HEK293 (cell line): ENCODE results near the gene GSC2.
A peak's percentile ranks its signal among the peaks of the same experiment; 100 is the strongest.

Source experiments
- CTCF ChIA-PET: fragments of 350-600 bp; formaldehyde crosslinking; extraction: SDS; loops from one replicate; lab custom pipeline; 2021; ENCODE audit warnings: antibody characterized with exemption; lab: Yijun Ruan, JAX
- POLR2A ChIA-PET: fragments of 300-600 bp; formaldehyde crosslinking; extraction: SDS; loops from one replicate; lab custom pipeline; 2020; ENCODE audit warnings: antibody characterized with exemption, inconsistent platforms; lab: Yijun Ruan, JAX
- H3K27ac ChIP-seq: fragments of 200-500 bp; sonication (Bioruptor generic); 2 replicates; pipeline ENCODE4 v1.5.1; 2014; ENCODE audit warnings: low read depth, low read length, control low read depth, inconsistent platforms; ENCODE audit errors: extremely low read depth
- H3K36me3 ChIP-seq, 2 experiments: fragments of 200-500 bp in 1 of 2; sonication (Bioruptor generic) in 1 of 2; 1 replicate in 1 of 2; 2 replicates in 1 of 2; pipeline ENCODE4 v1.5.1; 2014 to 2017; ENCODE audit warnings: inconsistent platforms in 2 of 2, low read length in 2 of 2; ENCODE audit not compliant: control insufficient read depth in 2 of 2, insufficient read depth in 1 of 2
- H3K4me1 ChIP-seq: fragments of 200-500 bp; sonication (Bioruptor generic); 2 replicates; pipeline ENCODE4 v1.5.1; 2014; ENCODE audit warnings: mild to moderate bottlenecking, low read length, inconsistent platforms; ENCODE audit not compliant: control insufficient read depth, insufficient read depth
- H3K4me3 ChIP-seq: 2 replicates; pipeline ENCODE4 v1.5.1; 2011; ENCODE audit warnings: low read depth, mild to moderate bottlenecking, control low read depth, low read length, moderate library complexity
- H3K9me3 ChIP-seq: fragments of 200-500 bp; sonication (Bioruptor generic); 2 replicates; pipeline ENCODE4 v1.5.1; 2014; ENCODE audit warnings: low read depth, low read length, inconsistent platforms; ENCODE audit not compliant: control insufficient read depth, insufficient read depth
- EGR2 ChIP-seq: fragments of 450-650 bp; formaldehyde crosslinking; IDR thresholded peaks from 2 replicates; pipeline ENCODE4 v1.5.1; 2016; ENCODE audit warnings: low read depth, missing biosample characterization, missing genetic modification characterization
- HOXC10 ChIP-seq: sonication (generic); formaldehyde crosslinking; IDR thresholded peaks from 2 replicates; pipeline ENCODE4 v1.8.1; 2023; ENCODE audit warnings: mild to moderate bottlenecking, missing genetic modification reagents
- RBAK ChIP-seq: fragments of 450-650 bp; formaldehyde crosslinking; IDR thresholded peaks from 2 replicates; pipeline ENCODE4 v1.5.1; 2016; ENCODE audit warnings: missing biosample characterization, missing genetic modification characterization
- REPIN1 ChIP-seq: fragments of 450-650 bp; formaldehyde crosslinking; IDR thresholded peaks from 2 replicates; pipeline ENCODE4 v1.5.1; 2017; ENCODE audit warnings: missing biosample characterization, missing genetic modification characterization, low read depth
- YY1 ChIP-seq: fragments of 450-650 bp; formaldehyde crosslinking; IDR thresholded peaks from 2 replicates; pipeline ENCODE4 v1.5.1; 2018; ENCODE audit warnings: missing biosample characterization, missing genetic modification characterization
- ZFHX2 ChIP-seq: fragments of 450-650 bp; formaldehyde crosslinking; conservative IDR thresholded peaks from 2 replicates; pipeline ENCODE4 v1.5.1; 2016; ENCODE audit warnings: missing biosample characterization, missing genetic modification characterization
- ZNF133 ChIP-seq: fragments of 450-650 bp; formaldehyde crosslinking; IDR thresholded peaks from 2 replicates; pipeline ENCODE4 v1.5.1; 2016; ENCODE audit warnings: missing biosample characterization, missing genetic modification characterization
- ZNF18 ChIP-seq: fragments of 450-650 bp; formaldehyde crosslinking; IDR thresholded peaks from 2 replicates; pipeline ENCODE4 v1.5.1; 2016; ENCODE audit warnings: missing biosample characterization, missing genetic modification characterization
- ZNF202 ChIP-seq: fragments of 450-650 bp; formaldehyde crosslinking; IDR thresholded peaks from 2 replicates; pipeline ENCODE4 v1.5.1; 2016; ENCODE audit warnings: missing biosample characterization, missing genetic modification characterization, borderline replicate concordance
- ZNF221 ChIP-seq: fragments of 450-650 bp; formaldehyde crosslinking; IDR thresholded peaks from 2 replicates; pipeline ENCODE4 v1.5.1; 2017; ENCODE audit warnings: missing biosample characterization, missing genetic modification characterization, borderline replicate concordance
- ZNF280D ChIP-seq: fragments of 450-650 bp; formaldehyde crosslinking; IDR thresholded peaks from 2 replicates; pipeline ENCODE4 v1.5.1; 2016; ENCODE audit warnings: missing biosample characterization, missing genetic modification characterization
- ZNF302 ChIP-seq: fragments of 450-650 bp; formaldehyde crosslinking; IDR thresholded peaks from 2 replicates; pipeline ENCODE4 v1.5.1; 2016; ENCODE audit warnings: missing biosample characterization, missing genetic modification characterization, low read depth
- ZNF341 ChIP-seq: fragments of 450-650 bp; formaldehyde crosslinking; IDR thresholded peaks from 2 replicates; pipeline ENCODE4; 2016; ENCODE audit warnings: low read depth, missing biosample characterization, missing genetic modification characterization
- ZNF398 ChIP-seq: fragments of 450-650 bp; formaldehyde crosslinking; IDR thresholded peaks from 2 replicates; pipeline ENCODE4 v1.5.1; 2017; ENCODE audit warnings: missing biosample characterization, missing genetic modification characterization
- ZNF48 ChIP-seq: fragments of 450-650 bp; formaldehyde crosslinking; IDR thresholded peaks from 2 replicates; pipeline ENCODE4 v1.5.1; 2016; ENCODE audit warnings: missing biosample characterization, missing genetic modification characterization
- ZNF548 ChIP-seq: fragments of 450-650 bp; formaldehyde crosslinking; IDR thresholded peaks from 2 replicates; pipeline ENCODE4 v1.5.1; 2016; ENCODE audit warnings: missing biosample characterization, missing genetic modification characterization
- ZNF560 ChIP-seq: fragments of 450-650 bp; formaldehyde crosslinking; IDR thresholded peaks from 2 replicates; pipeline ENCODE4 v1.5.1; 2017; ENCODE audit warnings: missing biosample characterization, missing genetic modification characterization, borderline replicate concordance
- ZNF561 ChIP-seq: fragments of 450-650 bp; IDR thresholded peaks from 2 replicates; pipeline ENCODE4 v1.5.1; 2018; ENCODE audit warnings: missing biosample characterization, missing genetic modification characterization, borderline replicate concordance
- ZNF600 ChIP-seq: fragments of 450-650 bp; formaldehyde crosslinking; IDR thresholded peaks from 2 replicates; pipeline ENCODE4 v1.5.1; 2016; ENCODE audit warnings: missing biosample characterization, missing genetic modification characterization
- ZNF701 ChIP-seq: fragments of 450-650 bp; formaldehyde crosslinking; IDR thresholded peaks from 2 replicates; pipeline ENCODE4 v1.5.1; 2016; ENCODE audit warnings: missing biosample characterization, missing genetic modification characterization
- ZNF707 ChIP-seq: fragments of 450-650 bp; formaldehyde crosslinking; IDR thresholded peaks from 2 replicates; pipeline ENCODE4 v1.5.1; 2016; ENCODE audit warnings: missing biosample characterization, missing genetic modification characterization
- ZNF791 ChIP-seq: fragments of 450-650 bp; formaldehyde crosslinking; IDR thresholded peaks from 2 replicates; pipeline ENCODE4 v1.5.1; 2016; ENCODE audit warnings: missing biosample characterization, missing genetic modification characterization
- ZSCAN30 ChIP-seq: fragments of 450-650 bp; IDR thresholded peaks from 2 replicates; pipeline ENCODE4 v1.5.1; 2018; ENCODE audit warnings: missing biosample characterization, mild to moderate bottlenecking, missing genetic modification characterization, moderate library complexity

Gene GSC2

GRCh38 chr22:19131685-19132015 is 18.4 kb downstream of the GSC2 start:
- CTCF ChIA-PET, result interaction anchor here (1.5 kb wide), 1 partner anchor 13 kb away, joined by 3 read pairs; the partner anchor contains the start of gene ESS2
- H3K36me3 ChIP-seq, result peaks cover 4 to 57% of the 10 kb centered on the region in 2 experiments; a peak in 2 of 3 replicates

GRCh38 chr22:19130959-19131684 is 19.0 kb downstream of the GSC2 start, which contains the start of gene TSSK2:
TSS of gene TSSK2 (plus strand) at chr22:19131308. CDS start at chr22:19131400, 92 bp downstream.
- no peak within 1 kb of the TSS for H3K27ac ChIP-seq
- peaks cover 4 to 52% of the 10 kb centered on the region in 2 experiments; a peak in 2 of 3 replicates for H3K36me3 ChIP-seq
- CTCF ChIA-PET, result interaction anchor here (1.5 kb wide), 1 partner anchor 13 kb away, joined by 3 read pairs; the partner anchor contains the start of gene ESS2

More at GRCh38 chr22:19131685-19132015, 18.4 kb downstream of the GSC2 start:
- Histone ChIP-seq H3K9me3 (no peaks in the 10 kb centered on the region), H3K27ac (no peak overlapping the region), H3K4me1 (no peaks in the 10 kb centered on the region), H3K4me3 (no peak overlapping the region)
- TF ChIP-seq ZNF18 (tag by site-specific recombination) (no peak), ZNF701 (tag by site-specific recombination) (no peak), ZNF48 (tag by site-specific recombination) (no peak), HOXC10 (no peak), ZNF561 (no peak), ZSCAN30 (tag by site-specific recombination) (no peak), ZNF707 (tag by site-specific recombination) (no peak), ZNF221 (no peak), ZNF791 (no peak), RBAK (tag by site-specific recombination) (no peak), ZNF398 (tag by site-specific recombination) (no peak), ZNF600 (tag by site-specific recombination) (no peak), ZNF548 (tag by site-specific recombination) (no peak), ZNF133 (tag by site-specific recombination) (no peak), REPIN1 (no peak), ZNF280D (tag by site-specific recombination) (no peak), ZNF560 (tag by site-specific recombination) (no peak), ZNF202 (no peak), EGR2 (tag by site-specific recombination) (no peak), ZNF302 (tag by site-specific recombination) (no peak)
- POLR2A ChIA-PET, result interaction anchor here (1.3 kb wide), 1 partner anchor 10 kb away, joined by 4 read pairs; no protein-coding TSS in a partner anchor

More at GRCh38 chr22:19130959-19131684, 19.0 kb downstream of the GSC2 start, which contains the start of gene TSSK2:
- no peak within 1 kb of the TSS for H3K4me3 ChIP-seq
- TF ChIP-seq ZNF341 (tag by site-specific recombination) (0 out of 2 replicates have a peak, but pooled peaks have one; percentile 31), ZFHX2 (0 out of 2 replicates have a peak, but pooled peaks have one; percentile 15), EGR2 (tag by site-specific recombination) (peak; percentile 26; the same call in 1 of the 2 replicates), YY1 (no peak)
- POLR2A ChIA-PET, result interaction anchor here (0.6 to 1.3 kb wide), 2 partner anchors 9 to 1375 kb away, joined by 4 to 7 read pairs; no protein-coding TSS in a partner anchor
- no peaks in the 10 kb centered on the region for H3K4me1 ChIP-seq
- no peaks in the 10 kb centered on the region for H3K9me3 ChIP-seq
